ENCODE data around the gene ABCA5.

The ABCA5 gene

GRCh38 chr17:69348429-69348828 is 21.5 kb upstream of the ABCA5 start:
- H3K4me1 ChIP-seq (ENCODE audit: insufficient read depth, low read length), result no peaks in the 10 kb centered on the region
- ATAC-seq (ENCODE audit: insufficient read depth, low read depth), result no peak
- H3K36me3 ChIP-seq (ENCODE audit: insufficient read depth, low read length), result no peaks in the 10 kb centered on the region
- H2AFZ ChIP-seq (ENCODE audit: low read depth, low read length), result no peak overlapping the region
- no peak for TF ChIP-seq CTCF (IDR thresholded peaks at IDR 0.05; ENCODE audit: borderline replicate concordance, extremely low read depth, low read length, poor library complexity, severe bottlenecking)
- no peak for TF ChIP-seq EZH2 (IDR thresholded peaks at IDR 0.05; ENCODE audit: borderline replicate concordance, low read depth, low read length, severe bottlenecking)
- H3K27me3 ChIP-seq (ENCODE audit: insufficient read depth, low read length, poor library complexity), result no peaks in the 10 kb centered on the region
- DNase-seq, result no peak
- no peak overlapping the region for H3K4me2 ChIP-seq (ENCODE audit: insufficient read depth, low read length)
- no peaks in the 10 kb centered on the region for H3K79me2 ChIP-seq (ENCODE audit: insufficient read depth, low read length)
- no peak overlapping the region for H3K27ac ChIP-seq (ENCODE audit: low read length)
- no peaks in the 10 kb centered on the region for H4K20me1 ChIP-seq (ENCODE audit: insufficient read depth, low read length)
- no peak overlapping the region for H3K9ac ChIP-seq (ENCODE audit: low read depth, low read length)
- no peaks in the 10 kb centered on the region for H3K9me3 ChIP-seq (ENCODE audit: insufficient read depth, low read length, severe bottlenecking)
- no peak overlapping the region for H3K4me3 ChIP-seq (ENCODE audit: low read depth in 1 of 2, low read length in 2 of 2)

GRCh38 chr17:69346766-69347165 is 19.8 kb upstream of the ABCA5 start:
- Histone ChIP-seq H3K27ac (ENCODE audit: low read length) (no peak overlapping the region), H2AFZ (ENCODE audit: low read depth, low read length) (no peak overlapping the region)
- no peak for ATAC-seq (ENCODE audit: insufficient read depth, low read depth)

GRCh38 chr17:69344939-69345338 is 18.0 kb upstream of the ABCA5 start:
- Histone ChIP-seq H3K9me3 (ENCODE audit: insufficient read depth, low read length, severe bottlenecking) (no peaks in the 10 kb centered on the region), H3K27me3 (ENCODE audit: insufficient read depth, low read length, poor library complexity) (peaks cover 5% of the 10 kb centered on the region), H3K4me3 (ENCODE audit: low read depth in 1 of 2, low read length in 2 of 2) (no peak overlapping the region), H3K4me1 (ENCODE audit: insufficient read depth, low read length) (no peaks in the 10 kb centered on the region), H3K9ac (ENCODE audit: low read depth, low read length) (no peak overlapping the region), H3K79me2 (ENCODE audit: insufficient read depth, low read length) (no peaks in the 10 kb centered on the region), H4K20me1 (ENCODE audit: insufficient read depth, low read length) (no peaks in the 10 kb centered on the region), H2AFZ (ENCODE audit: low read depth, low read length) (no peak overlapping the region), H3K36me3 (ENCODE audit: insufficient read depth, low read length) (no peaks in the 10 kb centered on the region), H3K27ac (ENCODE audit: low read length) (no peak overlapping the region), H3K4me2 (ENCODE audit: insufficient read depth, low read length) (no peak overlapping the region)
- ATAC-seq (ENCODE audit: insufficient read depth, low read depth), result no peak
- DNase-seq, result no peak
- TF ChIP-seq CTCF (IDR thresholded peaks at IDR 0.05; ENCODE audit: borderline replicate concordance, extremely low read depth, low read length, poor library complexity, severe bottlenecking) (no peak), EZH2 (IDR thresholded peaks at IDR 0.05; ENCODE audit: borderline replicate concordance, low read depth, low read length, severe bottlenecking) (no peak)

More at GRCh38 chr17:69346766-69347165, 19.8 kb upstream of the ABCA5 start:
- no peak overlapping the region for H3K4me2 ChIP-seq (ENCODE audit: insufficient read depth, low read length)
- no peaks in the 10 kb centered on the region for H3K36me3 ChIP-seq (ENCODE audit: insufficient read depth, low read length)
- H3K9me3 ChIP-seq (ENCODE audit: insufficient read depth, low read length, severe bottlenecking), result no peaks in the 10 kb centered on the region
- H3K4me1 ChIP-seq (ENCODE audit: insufficient read depth, low read length), result no peaks in the 10 kb centered on the region
- DNase-seq, result no peak
- peaks cover 3% of the 10 kb centered on the region for H3K27me3 ChIP-seq (ENCODE audit: insufficient read depth, low read length, poor library complexity)
- H3K4me3 ChIP-seq (ENCODE audit: low read depth in 1 of 2, low read length in 2 of 2), result no peak overlapping the region
- H3K79me2 ChIP-seq (ENCODE audit: insufficient read depth, low read length), result no peaks in the 10 kb centered on the region
- no peaks in the 10 kb centered on the region for H4K20me1 ChIP-seq (ENCODE audit: insufficient read depth, low read length)
- TF ChIP-seq CTCF (IDR thresholded peaks at IDR 0.05; ENCODE audit: borderline replicate concordance, extremely low read depth, low read length, poor library complexity, severe bottlenecking), result no peak
- no peak for TF ChIP-seq EZH2 (IDR thresholded peaks at IDR 0.05; ENCODE audit: borderline replicate concordance, low read depth, low read length, severe bottlenecking)
- no peak overlapping the region for H3K9ac ChIP-seq (ENCODE audit: low read depth, low read length)
